ENCODE measurements around the gene FMNL2.

DNA sequence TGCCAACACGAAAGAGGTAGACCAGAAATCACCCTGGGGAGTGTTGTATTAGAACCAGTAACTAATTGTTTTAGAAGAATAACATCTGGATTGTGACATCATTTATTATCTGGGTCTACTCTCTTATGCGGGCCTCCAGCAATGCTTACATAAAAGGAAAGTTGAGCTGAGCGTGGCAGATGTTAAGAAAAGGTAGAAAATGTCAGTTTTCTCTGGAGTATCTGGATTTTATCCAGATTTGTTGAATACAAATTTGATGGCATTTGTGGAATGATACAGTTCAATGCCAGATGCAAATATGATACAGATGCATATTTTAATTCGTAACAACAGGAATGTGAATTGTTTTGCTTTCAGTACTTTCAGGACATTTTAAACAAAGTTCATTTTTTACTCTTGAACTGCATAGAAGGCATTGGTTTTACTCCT, 292.0 kb downstream of the FMNL2 start:
- TF ChIP-seq PPARA (CRISPR knock-in tag; IDR thresholded peaks at IDR 0.05; ENCODE audit: borderline replicate concordance) = no peak
- TF ChIP-seq, protein P1, sequence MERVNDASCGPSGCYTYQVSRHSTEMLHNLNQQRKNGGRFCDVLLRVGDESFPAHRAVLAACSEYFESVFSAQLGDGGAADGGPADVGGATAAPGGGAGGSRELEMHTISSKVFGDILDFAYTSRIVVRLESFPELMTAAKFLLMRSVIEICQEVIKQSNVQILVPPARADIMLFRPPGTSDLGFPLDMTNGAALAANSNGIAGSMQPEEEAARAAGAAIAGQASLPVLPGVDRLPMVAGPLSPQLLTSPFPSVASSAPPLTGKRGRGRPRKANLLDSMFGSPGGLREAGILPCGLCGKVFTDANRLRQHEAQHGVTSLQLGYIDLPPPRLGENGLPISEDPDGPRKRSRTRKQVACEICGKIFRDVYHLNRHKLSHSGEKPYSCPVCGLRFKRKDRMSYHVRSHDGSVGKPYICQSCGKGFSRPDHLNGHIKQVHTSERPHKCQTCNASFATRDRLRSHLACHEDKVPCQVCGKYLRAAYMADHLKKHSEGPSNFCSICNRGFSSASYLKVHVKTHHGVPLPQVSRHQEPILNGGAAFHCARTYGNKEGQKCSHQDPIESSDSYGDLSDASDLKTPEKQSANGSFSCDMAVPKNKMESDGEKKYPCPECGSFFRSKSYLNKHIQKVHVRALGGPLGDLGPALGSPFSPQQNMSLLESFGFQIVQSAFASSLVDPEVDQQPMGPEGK (CRISPR knock-in tag; IDR thresholded peaks at IDR 0.05; ENCODE audit: borderline replicate concordance) = no peak
- TF ChIP-seq GLIS3 (CRISPR knock-in tag; IDR thresholded peaks at IDR 0.05) = no peak
- TF ChIP-seq, protein P2, sequence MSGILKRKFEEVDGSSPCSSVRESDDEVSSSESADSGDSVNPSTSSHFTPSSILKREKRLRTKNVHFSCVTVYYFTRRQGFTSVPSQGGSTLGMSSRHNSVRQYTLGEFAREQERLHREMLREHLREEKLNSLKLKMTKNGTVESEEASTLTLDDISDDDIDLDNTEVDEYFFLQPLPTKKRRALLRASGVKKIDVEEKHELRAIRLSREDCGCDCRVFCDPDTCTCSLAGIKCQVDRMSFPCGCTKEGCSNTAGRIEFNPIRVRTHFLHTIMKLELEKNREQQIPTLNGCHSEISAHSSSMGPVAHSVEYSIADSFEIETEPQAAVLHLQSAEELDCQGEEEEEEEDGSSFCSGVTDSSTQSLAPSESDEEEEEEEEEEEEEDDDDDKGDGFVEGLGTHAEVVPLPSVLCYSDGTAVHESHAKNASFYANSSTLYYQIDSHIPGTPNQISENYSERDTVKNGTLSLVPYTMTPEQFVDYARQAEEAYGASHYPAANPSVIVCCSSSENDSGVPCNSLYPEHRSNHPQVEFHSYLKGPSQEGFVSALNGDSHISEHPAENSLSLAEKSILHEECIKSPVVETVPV (CRISPR knock-in tag; IDR thresholded peaks at IDR 0.05) = no peak
- no peak for TF ChIP-seq ZFP3 (CRISPR knock-in tag; IDR thresholded peaks at IDR 0.05)
